Breast epithelium (tissue), 4 donors: ENCODE results near the gene OR2W3. TPM values are rescaled to one million over a fixed set of nuclear protein-coding genes. Genes with fewer than 3 reads are reported as not detected.

Experiments
- DNase-seq, 2 donors: peaks; one replicate each; pipeline ENCODE4 v3.0.0-alpha.2; 2019; ENCODE audit warnings: low spot score in 2 of 2
- H3K27ac ChIP-seq, 2 donors: fragments of 200-600 bp; sonication (generic) in 1 of 2; one replicate each; pipeline ENCODE4 v1.5.1; 2016 to 2019; ENCODE audit warnings: mild to moderate bottlenecking in 1 of 2
- H3K27me3 ChIP-seq, 2 donors: fragments of 200-600 bp; sonication (generic) in 1 of 2; one replicate each; pipeline versions ENCODE4 v1.5.1 to v1.6.0; 2017 to 2019; ENCODE audit warnings: control low read depth in 1 of 2, mild to moderate bottlenecking in 1 of 2
- H3K36me3 ChIP-seq: fragments of 200-600 bp; one replicate; pipeline ENCODE4 v1.5.1; 2019
- H3K4me1 ChIP-seq, 2 donors: fragments of 200-600 bp; sonication (generic); one replicate each; pipeline ENCODE4 v1.5.1; 2016 to 2019; ENCODE audit warnings: control low read depth in 1 of 2
- H3K4me3 ChIP-seq, 3 donors: fragments of 200-600 bp; sonication (generic); 1 replicate in 2 of 3; 2 replicates in 1 of 3; pipeline ENCODE4 v1.5.1; 2016 to 2019; ENCODE audit warnings: mild to moderate bottlenecking in 3 of 3, moderate library complexity in 2 of 3
- H3K9me3 ChIP-seq, 2 donors: fragments of 200-600 bp; sonication (generic) in 1 of 2; one replicate each; pipeline ENCODE4 v1.5.1; 2016 to 2019; ENCODE audit warnings: control low read depth in 1 of 2
- POLR2A ChIP-seq: fragments of 450-650 bp; IDR thresholded peaks from one replicate; pipeline ENCODE4 v1.6.1; 2016; ENCODE audit warnings: antibody characterized with exemption, mild to moderate bottlenecking, moderate library complexity
- POLR2AphosphoS5 ChIP-seq, 3 donors: sonication (generic); formaldehyde crosslinking; IDR thresholded peaks; one replicate each; pipeline ENCODE4 v1.6.1; 2017; ENCODE audit warnings: antibody characterized with exemption in 3 of 3
- intact Hi-C: fragments of 100-400 bp; cut with DNase I; formaldehyde crosslinking; loops from one replicate; pipeline ENCODE4 v1.15.1; 2023; ENCODE audit warnings: low total_unique reads
- total RNA-seq, 3 donors: library from RNA; depleted of rRNA; stranded (reverse); fragments of >200 nt; gene quantifications; one replicate each; pipeline ENCODE4 v1.1.0, GENCODE V29; 2016
- TF ChIP-seq, protein P1 (sequence below), 3 donors: fragments of 450-650 bp; IDR thresholded peaks; one replicate each; pipeline ENCODE4 v1.5.1; 2016 to 2017; ENCODE audit warnings: antibody characterized with exemption in 3 of 3, mild to moderate bottlenecking in 3 of 3, moderate library complexity in 3 of 3

Gene OR2W3
- total RNA-seq, 3 donors from 2014 or later = 3.6 TPM; not detected in 2

DNA sequence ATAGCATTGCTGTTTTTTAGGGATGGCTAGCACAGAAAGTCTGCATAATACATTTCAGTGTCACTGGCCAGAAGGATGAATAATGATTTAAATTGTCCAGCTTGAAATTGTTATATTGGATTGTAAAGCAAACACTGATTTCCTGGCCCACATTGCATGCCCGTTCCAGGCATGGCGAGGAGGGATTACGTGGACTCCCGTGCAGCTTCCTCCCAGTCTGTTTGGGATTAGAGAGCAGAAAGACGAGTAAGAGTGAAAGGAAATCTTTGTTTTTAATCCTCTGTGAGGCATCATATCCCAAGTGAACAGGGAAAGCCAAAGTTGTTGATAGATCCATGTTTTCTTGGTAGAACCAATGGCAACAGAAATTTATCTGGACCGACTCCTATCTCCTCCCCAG, 30.0 kb upstream of the OR2W3 start:
- Histone ChIP-seq H3K27ac (no peak overlapping the region), H3K36me3 (no peaks in the 10 kb centered on the region), H3K4me1 (no peaks in the 10 kb centered on the region), H3K4me3 (no peak overlapping the region), H3K27me3 (no peaks in the 10 kb centered on the region), H3K9me3 (no peaks in the 10 kb centered on the region)
- no peak for TF ChIP-seq POLR2AphosphoS5 (IDR thresholded peaks at IDR 0.05)
- TF ChIP-seq POLR2A = no peak
- TF ChIP-seq, protein P1, sequence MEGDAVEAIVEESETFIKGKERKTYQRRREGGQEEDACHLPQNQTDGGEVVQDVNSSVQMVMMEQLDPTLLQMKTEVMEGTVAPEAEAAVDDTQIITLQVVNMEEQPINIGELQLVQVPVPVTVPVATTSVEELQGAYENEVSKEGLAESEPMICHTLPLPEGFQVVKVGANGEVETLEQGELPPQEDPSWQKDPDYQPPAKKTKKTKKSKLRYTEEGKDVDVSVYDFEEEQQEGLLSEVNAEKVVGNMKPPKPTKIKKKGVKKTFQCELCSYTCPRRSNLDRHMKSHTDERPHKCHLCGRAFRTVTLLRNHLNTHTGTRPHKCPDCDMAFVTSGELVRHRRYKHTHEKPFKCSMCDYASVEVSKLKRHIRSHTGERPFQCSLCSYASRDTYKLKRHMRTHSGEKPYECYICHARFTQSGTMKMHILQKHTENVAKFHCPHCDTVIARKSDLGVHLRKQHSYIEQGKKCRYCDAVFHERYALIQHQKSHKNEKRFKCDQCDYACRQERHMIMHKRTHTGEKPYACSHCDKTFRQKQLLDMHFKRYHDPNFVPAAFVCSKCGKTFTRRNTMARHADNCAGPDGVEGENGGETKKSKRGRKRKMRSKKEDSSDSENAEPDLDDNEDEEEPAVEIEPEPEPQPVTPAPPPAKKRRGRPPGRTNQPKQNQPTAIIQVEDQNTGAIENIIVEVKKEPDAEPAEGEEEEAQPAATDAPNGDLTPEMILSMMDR (IDR thresholded peaks at IDR 0.05) = no peak
- no peak for DNase-seq
- intact Hi-C loops = loop anchor here (5.0 kb wide), 1 partner anchor 463 kb away; no protein-coding TSS in a partner anchor

DNA sequence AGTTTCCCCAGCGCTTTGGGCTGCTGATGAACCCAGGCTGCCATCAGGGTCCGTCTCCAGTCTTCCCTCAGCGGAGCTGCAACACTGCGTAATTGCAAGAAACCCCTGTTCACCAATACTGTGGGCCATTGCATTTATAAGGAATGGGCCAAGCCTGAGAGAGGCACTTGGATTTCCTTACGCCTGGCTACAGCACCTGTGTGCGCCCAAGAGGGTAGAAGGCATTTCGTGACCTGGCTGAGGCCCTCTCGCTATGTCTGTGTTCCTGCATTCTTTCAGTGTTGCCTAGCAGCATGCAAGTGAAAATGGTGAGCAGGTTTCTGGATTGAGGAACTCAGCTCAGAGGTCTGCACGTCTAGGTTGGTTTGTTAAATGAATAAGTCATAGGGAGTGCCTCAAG, 12.0 kb upstream of the OR2W3 start:
- Histone ChIP-seq H3K27me3 (no peaks in the 10 kb centered on the region), H3K36me3 (no peaks in the 10 kb centered on the region), H3K27ac (no peak overlapping the region), H3K4me3 (no peak overlapping the region), H3K9me3 (no peaks in the 10 kb centered on the region), H3K4me1 (no peaks in the 10 kb centered on the region)
- TF ChIP-seq POLR2AphosphoS5 (IDR thresholded peaks at IDR 0.05) (no peak), POLR2A (no peak)
- TF ChIP-seq, protein P1 (IDR thresholded peaks at IDR 0.05) = no peak
- no peak for DNase-seq
- intact Hi-C loops = no loop called here

DNA sequence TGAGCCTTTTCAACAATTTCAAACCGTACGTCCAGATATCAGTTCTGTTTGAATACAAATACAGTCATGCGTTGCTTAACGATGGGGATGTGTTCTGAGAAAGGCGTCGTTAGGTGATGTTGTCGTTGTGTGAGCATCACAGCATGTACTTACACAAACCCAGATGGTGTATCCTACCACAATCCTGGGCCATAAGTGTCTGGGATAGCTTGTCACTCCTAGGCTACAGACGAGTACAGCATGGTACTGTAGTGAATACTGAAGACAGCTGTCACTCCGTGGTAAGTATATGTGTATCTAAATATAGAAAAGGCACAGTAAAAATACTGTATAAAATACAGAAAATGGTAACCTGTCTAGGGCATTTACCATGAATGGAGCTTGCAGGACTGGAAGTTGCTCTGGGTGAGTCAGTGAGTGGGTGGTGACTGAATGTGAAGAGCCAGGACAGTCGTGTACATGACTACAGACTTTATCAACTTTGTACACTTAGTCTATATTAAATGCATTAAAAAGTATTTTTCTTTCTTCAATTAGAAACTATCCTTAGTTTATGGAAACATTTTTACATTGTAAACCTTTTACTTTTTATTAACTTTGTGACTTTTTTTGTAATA, 10.5 kb upstream of the OR2W3 start:
- Histone ChIP-seq H3K9me3 (no peaks in the 10 kb centered on the region), H3K27me3 (no peaks in the 10 kb centered on the region), H3K27ac (no peak overlapping the region), H3K4me3 (no peak overlapping the region), H3K4me1 (no peaks in the 10 kb centered on the region), H3K36me3 (no peaks in the 10 kb centered on the region)
- intact Hi-C loops = no loop called here
- no peak for DNase-seq
- TF ChIP-seq, protein P1 (IDR thresholded peaks at IDR 0.05) = no peak
- TF ChIP-seq POLR2AphosphoS5 (IDR thresholded peaks at IDR 0.05) = no peak

DNA sequence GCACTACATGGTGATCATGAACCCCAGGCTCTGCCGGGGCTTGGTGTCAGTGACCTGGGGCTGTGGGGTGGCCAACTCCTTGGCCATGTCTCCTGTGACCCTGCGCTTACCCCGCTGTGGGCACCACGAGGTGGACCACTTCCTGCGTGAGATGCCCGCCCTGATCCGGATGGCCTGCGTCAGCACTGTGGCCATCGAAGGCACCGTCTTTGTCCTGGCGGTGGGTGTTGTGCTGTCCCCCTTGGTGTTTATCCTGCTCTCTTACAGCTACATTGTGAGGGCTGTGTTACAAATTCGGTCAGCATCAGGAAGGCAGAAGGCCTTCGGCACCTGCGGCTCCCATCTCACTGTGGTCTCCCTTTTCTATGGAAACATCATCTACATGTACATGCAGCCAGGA, 589 bp downstream of the OR2W3 start:
- intact Hi-C loops = no loop called here
- Histone ChIP-seq H3K9me3 (peaks cover 0 to 4% of the 10 kb centered on the region in 2 donors), H3K4me3 (no peak overlapping the region), H3K27me3 (no peaks in the 10 kb centered on the region), H3K36me3 (no peaks in the 10 kb centered on the region), H3K4me1 (no peaks in the 10 kb centered on the region), H3K27ac (no peak overlapping the region)
- no peak for TF ChIP-seq POLR2AphosphoS5 (IDR thresholded peaks at IDR 0.05)
- no peak for TF ChIP-seq POLR2A
- TF ChIP-seq, protein P1 (IDR thresholded peaks at IDR 0.05) = no peak
- DNase-seq = no peak

DNA sequence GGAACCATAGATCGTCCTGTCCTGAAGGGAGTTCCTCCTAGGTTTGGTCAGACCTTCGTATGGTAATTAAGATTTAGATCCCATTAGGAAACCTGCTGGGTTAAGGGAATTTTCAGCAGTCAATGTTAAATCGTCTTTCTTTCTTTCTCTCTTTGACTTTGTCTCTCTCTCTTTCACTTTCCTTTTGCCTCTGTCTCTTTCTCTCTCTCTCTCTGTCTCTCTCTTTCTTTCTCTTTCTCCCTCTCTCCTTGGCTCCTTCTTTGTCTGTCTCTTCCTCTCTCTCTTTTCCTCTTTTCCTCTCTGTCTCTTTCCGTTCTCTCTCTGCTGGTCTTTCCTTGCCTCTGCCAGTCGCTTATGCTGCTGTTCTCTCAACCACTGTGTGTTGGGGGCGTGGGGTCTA, 8.7 kb downstream of the OR2W3 start:
- Histone ChIP-seq H3K36me3 (no peaks in the 10 kb centered on the region), H3K4me1 (no peaks in the 10 kb centered on the region), H3K4me3 (no peak overlapping the region), H3K27me3 (no peaks in the 10 kb centered on the region), H3K27ac (no peak overlapping the region), H3K9me3 (no peaks in the 10 kb centered on the region)
- no peak for DNase-seq
- intact Hi-C loops = no loop called here
- TF ChIP-seq, protein P1 (IDR thresholded peaks at IDR 0.05) = no peak
- no peak for TF ChIP-seq POLR2A
- no peak for TF ChIP-seq POLR2AphosphoS5 (IDR thresholded peaks at IDR 0.05)
